ENCODE measurements around the gene CHPF2.

DNA sequence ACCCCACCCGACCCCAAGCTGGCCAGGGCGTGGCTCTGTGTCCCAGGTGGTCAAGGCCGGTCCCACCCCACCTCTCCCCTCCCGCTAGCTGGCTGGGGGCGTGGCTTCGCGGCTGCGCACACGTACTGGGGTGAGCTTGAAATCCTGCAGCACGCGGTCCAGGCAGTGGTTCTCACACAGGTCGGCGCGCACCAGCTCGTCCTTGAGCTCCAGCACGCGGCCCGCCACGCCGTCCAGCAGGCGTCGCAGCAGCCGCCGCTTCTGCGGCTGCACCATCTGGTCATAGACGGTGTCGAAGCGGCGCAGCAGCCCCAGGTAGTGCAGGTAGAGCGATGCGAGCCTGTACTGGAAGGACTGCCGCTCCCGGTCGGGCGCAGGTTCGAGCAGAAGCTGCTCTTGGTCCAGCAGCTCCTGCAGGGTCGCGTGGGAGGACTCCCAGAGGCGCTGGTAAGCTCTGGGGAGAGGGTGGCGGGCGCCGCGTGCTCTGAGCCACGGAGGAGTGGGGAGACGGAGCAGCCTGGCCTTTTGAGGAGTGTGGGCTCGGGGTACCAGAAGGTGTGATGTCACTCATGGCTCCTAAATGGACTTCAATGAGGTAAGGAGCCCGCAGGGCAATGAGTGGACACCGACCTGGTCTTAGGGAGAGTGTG lies 27.8 kb upstream of the CHPF2 start:
- TF ChIP-seq POLR2AphosphoS5 (IDR thresholded peaks at IDR 0.05; ENCODE audit: low read depth) (no peak), ZNF331 (CRISPR knock-in tag; IDR thresholded peaks at IDR 0.05; ENCODE audit: low read depth) (no peak), EZH2 (IDR thresholded peaks at IDR 0.05; ENCODE audit: low read depth, unreplicated experiment) (no peak), NANOG (IDR thresholded peaks at IDR 0.05; ENCODE audit: borderline replicate concordance) (no peak), JUNB (IDR thresholded peaks at IDR 0.05; ENCODE audit: unreplicated experiment) (no peak), EZH2phosphoT487 (IDR thresholded peaks at IDR 0.05; ENCODE audit: unreplicated experiment) (no peak)
- TF ChIP-seq, protein P1, sequence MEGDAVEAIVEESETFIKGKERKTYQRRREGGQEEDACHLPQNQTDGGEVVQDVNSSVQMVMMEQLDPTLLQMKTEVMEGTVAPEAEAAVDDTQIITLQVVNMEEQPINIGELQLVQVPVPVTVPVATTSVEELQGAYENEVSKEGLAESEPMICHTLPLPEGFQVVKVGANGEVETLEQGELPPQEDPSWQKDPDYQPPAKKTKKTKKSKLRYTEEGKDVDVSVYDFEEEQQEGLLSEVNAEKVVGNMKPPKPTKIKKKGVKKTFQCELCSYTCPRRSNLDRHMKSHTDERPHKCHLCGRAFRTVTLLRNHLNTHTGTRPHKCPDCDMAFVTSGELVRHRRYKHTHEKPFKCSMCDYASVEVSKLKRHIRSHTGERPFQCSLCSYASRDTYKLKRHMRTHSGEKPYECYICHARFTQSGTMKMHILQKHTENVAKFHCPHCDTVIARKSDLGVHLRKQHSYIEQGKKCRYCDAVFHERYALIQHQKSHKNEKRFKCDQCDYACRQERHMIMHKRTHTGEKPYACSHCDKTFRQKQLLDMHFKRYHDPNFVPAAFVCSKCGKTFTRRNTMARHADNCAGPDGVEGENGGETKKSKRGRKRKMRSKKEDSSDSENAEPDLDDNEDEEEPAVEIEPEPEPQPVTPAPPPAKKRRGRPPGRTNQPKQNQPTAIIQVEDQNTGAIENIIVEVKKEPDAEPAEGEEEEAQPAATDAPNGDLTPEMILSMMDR (conservative IDR thresholded peaks at IDR 0.05; ENCODE audit: low read depth in 2 of 2), result no peak
- TF ChIP-seq, protein P2, sequence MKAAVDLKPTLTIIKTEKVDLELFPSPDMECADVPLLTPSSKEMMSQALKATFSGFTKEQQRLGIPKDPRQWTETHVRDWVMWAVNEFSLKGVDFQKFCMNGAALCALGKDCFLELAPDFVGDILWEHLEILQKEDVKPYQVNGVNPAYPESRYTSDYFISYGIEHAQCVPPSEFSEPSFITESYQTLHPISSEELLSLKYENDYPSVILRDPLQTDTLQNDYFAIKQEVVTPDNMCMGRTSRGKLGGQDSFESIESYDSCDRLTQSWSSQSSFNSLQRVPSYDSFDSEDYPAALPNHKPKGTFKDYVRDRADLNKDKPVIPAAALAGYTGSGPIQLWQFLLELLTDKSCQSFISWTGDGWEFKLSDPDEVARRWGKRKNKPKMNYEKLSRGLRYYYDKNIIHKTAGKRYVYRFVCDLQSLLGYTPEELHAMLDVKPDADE (IDR thresholded peaks at IDR 0.05), result no peak
- TF ChIP-seq, protein P3, sequence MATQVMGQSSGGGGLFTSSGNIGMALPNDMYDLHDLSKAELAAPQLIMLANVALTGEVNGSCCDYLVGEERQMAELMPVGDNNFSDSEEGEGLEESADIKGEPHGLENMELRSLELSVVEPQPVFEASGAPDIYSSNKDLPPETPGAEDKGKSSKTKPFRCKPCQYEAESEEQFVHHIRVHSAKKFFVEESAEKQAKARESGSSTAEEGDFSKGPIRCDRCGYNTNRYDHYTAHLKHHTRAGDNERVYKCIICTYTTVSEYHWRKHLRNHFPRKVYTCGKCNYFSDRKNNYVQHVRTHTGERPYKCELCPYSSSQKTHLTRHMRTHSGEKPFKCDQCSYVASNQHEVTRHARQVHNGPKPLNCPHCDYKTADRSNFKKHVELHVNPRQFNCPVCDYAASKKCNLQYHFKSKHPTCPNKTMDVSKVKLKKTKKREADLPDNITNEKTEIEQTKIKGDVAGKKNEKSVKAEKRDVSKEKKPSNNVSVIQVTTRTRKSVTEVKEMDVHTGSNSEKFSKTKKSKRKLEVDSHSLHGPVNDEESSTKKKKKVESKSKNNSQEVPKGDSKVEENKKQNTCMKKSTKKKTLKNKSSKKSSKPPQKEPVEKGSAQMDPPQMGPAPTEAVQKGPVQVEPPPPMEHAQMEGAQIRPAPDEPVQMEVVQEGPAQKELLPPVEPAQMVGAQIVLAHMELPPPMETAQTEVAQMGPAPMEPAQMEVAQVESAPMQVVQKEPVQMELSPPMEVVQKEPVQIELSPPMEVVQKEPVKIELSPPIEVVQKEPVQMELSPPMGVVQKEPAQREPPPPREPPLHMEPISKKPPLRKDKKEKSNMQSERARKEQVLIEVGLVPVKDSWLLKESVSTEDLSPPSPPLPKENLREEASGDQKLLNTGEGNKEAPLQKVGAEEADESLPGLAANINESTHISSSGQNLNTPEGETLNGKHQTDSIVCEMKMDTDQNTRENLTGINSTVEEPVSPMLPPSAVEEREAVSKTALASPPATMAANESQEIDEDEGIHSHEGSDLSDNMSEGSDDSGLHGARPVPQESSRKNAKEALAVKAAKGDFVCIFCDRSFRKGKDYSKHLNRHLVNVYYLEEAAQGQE (IDR thresholded peaks at IDR 0.05; ENCODE audit: unreplicated experiment), result no peak
- TF ChIP-seq, protein P4, sequence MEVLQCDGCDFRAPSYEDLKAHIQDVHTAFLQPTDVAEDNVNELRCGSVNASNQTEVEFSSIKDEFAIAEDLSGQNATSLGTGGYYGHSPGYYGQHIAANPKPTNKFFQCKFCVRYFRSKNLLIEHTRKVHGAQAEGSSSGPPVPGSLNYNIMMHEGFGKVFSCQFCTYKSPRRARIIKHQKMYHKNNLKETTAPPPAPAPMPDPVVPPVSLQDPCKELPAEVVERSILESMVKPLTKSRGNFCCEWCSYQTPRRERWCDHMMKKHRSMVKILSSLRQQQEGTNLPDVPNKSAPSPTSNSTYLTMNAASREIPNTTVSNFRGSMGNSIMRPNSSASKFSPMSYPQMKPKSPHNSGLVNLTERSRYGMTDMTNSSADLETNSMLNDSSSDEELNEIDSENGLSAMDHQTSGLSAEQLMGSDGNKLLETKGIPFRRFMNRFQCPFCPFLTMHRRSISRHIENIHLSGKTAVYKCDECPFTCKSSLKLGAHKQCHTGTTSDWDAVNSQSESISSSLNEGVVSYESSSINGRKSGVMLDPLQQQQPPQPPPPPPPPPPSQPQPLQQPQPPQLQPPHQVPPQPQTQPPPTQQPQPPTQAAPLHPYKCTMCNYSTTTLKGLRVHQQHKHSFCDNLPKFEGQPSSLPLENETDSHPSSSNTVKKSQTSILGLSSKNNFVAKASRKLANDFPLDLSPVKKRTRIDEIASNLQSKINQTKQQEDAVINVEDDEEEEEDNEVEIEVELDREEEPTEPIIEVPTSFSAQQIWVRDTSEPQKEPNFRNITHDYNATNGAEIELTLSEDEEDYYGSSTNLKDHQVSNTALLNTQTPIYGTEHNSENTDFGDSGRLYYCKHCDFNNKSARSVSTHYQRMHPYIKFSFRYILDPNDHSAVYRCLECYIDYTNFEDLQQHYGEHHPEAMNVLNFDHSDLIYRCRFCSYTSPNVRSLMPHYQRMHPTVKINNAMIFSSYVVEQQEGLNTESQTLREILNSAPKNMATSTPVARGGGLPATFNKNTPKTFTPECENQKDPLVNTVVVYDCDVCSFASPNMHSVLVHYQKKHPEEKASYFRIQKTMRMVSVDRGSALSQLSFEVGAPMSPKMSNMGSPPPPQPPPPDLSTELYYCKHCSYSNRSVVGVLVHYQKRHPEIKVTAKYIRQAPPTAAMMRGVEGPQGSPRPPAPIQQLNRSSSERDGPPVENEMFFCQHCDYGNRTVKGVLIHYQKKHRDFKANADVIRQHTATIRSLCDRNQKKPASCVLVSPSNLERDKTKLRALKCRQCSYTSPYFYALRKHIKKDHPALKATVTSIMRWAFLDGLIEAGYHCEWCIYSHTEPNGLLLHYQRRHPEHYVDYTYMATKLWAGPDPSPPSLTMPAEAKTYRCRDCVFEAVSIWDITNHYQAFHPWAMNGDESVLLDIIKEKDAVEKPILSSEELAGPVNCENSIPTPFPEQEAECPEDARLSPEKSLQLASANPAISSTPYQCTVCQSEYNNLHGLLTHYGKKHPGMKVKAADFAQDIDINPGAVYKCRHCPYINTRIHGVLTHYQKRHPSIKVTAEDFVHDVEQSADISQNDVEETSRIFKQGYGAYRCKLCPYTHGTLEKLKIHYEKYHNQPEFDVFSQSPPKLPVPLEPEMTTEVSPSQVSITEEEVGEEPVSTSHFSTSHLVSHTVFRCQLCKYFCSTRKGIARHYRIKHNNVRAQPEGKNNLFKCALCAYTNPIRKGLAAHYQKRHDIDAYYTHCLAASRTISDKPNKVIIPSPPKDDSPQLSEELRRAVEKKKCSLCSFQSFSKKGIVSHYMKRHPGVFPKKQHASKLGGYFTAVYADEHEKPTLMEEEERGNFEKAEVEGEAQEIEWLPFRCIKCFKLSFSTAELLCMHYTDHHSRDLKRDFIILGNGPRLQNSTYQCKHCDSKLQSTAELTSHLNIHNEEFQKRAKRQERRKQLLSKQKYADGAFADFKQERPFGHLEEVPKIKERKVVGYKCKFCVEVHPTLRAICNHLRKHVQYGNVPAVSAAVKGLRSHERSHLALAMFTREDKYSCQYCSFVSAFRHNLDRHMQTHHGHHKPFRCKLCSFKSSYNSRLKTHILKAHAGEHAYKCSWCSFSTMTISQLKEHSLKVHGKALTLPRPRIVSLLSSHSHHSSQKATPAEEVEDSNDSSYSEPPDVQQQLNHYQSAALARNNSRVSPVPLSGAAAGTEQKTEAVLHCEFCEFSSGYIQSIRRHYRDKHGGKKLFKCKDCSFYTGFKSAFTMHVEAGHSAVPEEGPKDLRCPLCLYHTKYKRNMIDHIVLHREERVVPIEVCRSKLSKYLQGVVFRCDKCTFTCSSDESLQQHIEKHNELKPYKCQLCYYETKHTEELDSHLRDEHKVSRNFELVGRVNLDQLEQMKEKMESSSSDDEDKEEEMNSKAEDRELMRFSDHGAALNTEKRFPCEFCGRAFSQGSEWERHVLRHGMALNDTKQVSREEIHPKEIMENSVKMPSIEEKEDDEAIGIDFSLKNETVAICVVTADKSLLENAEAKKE (CRISPR knock-in tag; IDR thresholded peaks at IDR 0.05), result no peak

Measured in GM23338 (cell line).